GM12874 (cell line): ENCODE measurements around the gene SDHAF1.

Experiments
- TF ChIP-seq, protein P1 (sequence below): IDR thresholded peaks from 2 replicates; pipeline ENCODE4 v1.5.1; 2011; ENCODE audit warnings: low read depth, mild to moderate bottlenecking, control low read depth, low read length, moderate library complexity; ENCODE audit not compliant: insufficient read depth

SDHAF1 gene

GRCh38 chr19:36028313-36029041, 33.5 kb downstream of the SDHAF1 start:
- TF ChIP-seq, protein P1, sequence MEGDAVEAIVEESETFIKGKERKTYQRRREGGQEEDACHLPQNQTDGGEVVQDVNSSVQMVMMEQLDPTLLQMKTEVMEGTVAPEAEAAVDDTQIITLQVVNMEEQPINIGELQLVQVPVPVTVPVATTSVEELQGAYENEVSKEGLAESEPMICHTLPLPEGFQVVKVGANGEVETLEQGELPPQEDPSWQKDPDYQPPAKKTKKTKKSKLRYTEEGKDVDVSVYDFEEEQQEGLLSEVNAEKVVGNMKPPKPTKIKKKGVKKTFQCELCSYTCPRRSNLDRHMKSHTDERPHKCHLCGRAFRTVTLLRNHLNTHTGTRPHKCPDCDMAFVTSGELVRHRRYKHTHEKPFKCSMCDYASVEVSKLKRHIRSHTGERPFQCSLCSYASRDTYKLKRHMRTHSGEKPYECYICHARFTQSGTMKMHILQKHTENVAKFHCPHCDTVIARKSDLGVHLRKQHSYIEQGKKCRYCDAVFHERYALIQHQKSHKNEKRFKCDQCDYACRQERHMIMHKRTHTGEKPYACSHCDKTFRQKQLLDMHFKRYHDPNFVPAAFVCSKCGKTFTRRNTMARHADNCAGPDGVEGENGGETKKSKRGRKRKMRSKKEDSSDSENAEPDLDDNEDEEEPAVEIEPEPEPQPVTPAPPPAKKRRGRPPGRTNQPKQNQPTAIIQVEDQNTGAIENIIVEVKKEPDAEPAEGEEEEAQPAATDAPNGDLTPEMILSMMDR, result no peak

DNA sequence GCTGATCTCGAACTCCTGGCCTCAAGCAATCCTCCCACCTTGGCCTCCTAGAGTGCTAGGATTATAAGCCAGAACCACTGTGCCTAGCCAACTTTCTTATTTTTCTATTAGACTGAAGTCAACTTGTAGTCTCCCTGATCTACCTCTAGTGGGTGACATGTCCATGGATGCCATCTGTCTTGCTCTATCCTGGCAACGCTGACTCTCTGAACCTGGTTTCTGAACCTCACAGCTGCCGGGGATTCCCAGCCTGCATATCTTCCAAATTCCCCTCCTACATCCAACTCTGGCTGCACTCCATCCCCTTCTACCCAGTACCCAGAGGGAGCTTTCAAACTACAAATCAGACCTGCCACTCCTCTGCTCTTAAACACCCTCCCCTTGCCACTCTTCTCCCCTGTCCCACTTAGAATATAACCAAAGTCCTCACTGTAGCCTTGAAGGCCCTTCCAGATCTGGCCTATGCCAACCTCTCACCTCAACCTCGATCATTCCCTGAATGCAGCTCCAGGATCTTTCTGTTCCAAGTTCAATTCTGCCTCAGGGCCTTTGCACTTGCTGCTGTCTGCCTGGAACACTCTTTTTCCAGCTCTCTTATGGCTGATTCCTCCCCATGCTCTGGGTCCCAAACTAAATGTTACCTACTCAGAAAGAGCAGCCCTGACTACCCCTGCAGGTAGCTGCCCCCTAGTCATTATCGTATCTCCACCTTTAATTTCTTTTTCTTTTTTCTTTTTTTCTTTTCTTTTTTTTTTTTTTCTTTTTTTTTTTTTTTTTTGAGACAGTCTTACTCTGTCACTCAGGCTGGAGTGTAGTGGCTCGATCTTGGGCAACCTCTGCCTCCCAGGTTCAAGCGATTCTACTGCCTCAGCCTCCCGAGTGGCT, 35.5 kb downstream of the SDHAF1 start:
- TF ChIP-seq, protein P1, result 0 out of 2 replicates have a peak, but pooled peaks have one; percentile 13

DNA sequence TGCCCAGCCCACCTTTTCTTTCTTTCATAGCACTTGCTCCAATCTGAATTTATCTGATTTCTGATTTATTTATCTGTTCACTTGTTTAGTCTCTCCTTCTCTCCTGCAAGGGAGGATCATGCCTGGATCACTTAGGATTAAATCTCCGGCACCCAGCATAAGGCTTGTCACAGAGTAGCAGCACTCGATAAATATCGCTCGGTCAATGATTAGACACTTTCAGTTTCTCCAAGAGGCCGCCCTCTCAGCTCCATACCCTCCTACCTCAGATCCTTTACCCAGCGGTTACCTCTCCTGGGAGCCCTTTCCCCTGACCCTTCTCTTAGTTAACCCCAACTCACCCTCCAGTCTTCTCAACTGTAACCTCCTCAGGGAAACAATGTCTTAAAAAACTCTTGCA, 36.3 kb downstream of the SDHAF1 start:
- TF ChIP-seq, protein P1, result no peak

- TF ChIP-seq, protein P1, result no peak
Observed at GRCh38 chr19:36032251-36033104, 37.5 kb downstream of the SDHAF1 start, which contains the start of gene CLIP3. Gene CLIP3, minus strand, starts transcription at chr19:36032873. Its CDS starts 516 bp downstream, at chr19:36032357.

GRCh38 chr19:36040495-36040894, 45.5 kb downstream of the SDHAF1 start:
- TF ChIP-seq, protein P1, result no peak

GRCh38 chr19:36041831-36042230, 46.8 kb downstream of the SDHAF1 start:
- TF ChIP-seq, protein P1, result no peak
